Fibroblast of the aortic adventitia (primary cell): ENCODE results near the gene MBD3L4. TPM values are rescaled to one million over a fixed set of nuclear protein-coding genes. Genes with fewer than 3 reads are reported as not detected.
"Not testable (repeated sequence)": the region's sequence is repeated elsewhere in the genome, so short reads cannot be mapped to it uniquely, and the experiment has no call there.

Experiments
- DNase-seq: peaks from one replicate; pipeline ENCODE4 v3.0.0-alpha.2; 2010; ENCODE audit warnings: low read depth
- H3K4me3 ChIP-seq: 2 replicates; pipeline ENCODE4 v1.5.1; 2011; ENCODE audit warnings: low read depth, mild to moderate bottlenecking, control low read depth, low read length, moderate library complexity
- total RNA-seq: library from RNA; depleted of rRNA; stranded (reverse); fragments of >200 nt; gene quantifications from 2 replicates; pipeline ENCODE4 v1.2.3, GENCODE V29; 2012; ENCODE audit warnings: low replicate concordance
- TF ChIP-seq, protein P1 (sequence below): IDR thresholded peaks from 2 replicates; pipeline ENCODE4 v1.5.1; 2011; ENCODE audit warnings: mild to moderate bottlenecking, low read length, control low read depth, inconsistent platforms; ENCODE audit not compliant: insufficient read depth

MBD3L4 gene
- not detected in 2 replicates for total RNA-seq

DNA sequence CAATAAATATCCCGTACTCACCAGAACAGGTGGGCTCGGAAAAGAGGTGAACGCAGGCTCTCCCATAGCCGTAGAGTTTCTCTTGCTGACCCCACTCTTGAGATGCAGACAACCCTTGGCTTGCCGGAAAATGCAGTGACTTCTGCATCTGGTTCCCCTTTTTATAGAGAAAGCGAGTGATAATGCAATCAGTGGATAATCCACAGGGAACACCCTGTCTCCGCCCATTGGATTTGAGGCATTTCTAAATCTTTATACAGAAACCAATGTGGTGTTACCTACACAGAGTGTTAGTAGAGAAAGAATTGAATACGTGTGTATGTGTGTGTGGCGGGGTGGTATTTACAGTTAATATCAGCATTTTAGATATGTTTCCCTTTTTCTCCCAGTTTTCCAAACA, at the start of gene MBD3L4:
Gene MBD3L4 (minus strand): TSS at position 101 of the 400 bp plus-strand sequence. CDS start 35 bp downstream, at position 66.
- not testable (repeated sequence) for H3K4me3 ChIP-seq, DNase-seq

DNA sequence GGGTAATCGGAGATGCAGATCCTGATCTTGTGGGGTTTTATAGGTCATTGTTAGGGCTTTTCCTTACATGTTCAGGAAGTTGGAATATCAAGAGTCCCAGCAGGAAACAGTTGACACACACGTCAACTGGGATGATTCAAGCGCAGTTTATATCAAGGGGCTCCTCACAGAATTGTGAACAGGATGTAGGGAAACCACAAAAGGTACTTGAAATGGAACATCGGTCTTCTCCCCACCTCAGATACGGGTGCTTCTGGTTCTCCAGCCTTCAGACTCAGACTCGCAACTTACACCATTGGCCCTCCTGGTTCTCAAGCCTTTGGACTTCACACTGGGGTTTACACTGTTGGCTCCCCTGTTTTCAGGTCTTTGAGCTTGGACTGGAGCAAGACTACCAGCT, 49.0 kb upstream of the MBD3L4 start:
- H3K4me3 ChIP-seq, result no peak overlapping the region
- TF ChIP-seq, protein P1, sequence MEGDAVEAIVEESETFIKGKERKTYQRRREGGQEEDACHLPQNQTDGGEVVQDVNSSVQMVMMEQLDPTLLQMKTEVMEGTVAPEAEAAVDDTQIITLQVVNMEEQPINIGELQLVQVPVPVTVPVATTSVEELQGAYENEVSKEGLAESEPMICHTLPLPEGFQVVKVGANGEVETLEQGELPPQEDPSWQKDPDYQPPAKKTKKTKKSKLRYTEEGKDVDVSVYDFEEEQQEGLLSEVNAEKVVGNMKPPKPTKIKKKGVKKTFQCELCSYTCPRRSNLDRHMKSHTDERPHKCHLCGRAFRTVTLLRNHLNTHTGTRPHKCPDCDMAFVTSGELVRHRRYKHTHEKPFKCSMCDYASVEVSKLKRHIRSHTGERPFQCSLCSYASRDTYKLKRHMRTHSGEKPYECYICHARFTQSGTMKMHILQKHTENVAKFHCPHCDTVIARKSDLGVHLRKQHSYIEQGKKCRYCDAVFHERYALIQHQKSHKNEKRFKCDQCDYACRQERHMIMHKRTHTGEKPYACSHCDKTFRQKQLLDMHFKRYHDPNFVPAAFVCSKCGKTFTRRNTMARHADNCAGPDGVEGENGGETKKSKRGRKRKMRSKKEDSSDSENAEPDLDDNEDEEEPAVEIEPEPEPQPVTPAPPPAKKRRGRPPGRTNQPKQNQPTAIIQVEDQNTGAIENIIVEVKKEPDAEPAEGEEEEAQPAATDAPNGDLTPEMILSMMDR, result no peak
- no peak for DNase-seq

DNA sequence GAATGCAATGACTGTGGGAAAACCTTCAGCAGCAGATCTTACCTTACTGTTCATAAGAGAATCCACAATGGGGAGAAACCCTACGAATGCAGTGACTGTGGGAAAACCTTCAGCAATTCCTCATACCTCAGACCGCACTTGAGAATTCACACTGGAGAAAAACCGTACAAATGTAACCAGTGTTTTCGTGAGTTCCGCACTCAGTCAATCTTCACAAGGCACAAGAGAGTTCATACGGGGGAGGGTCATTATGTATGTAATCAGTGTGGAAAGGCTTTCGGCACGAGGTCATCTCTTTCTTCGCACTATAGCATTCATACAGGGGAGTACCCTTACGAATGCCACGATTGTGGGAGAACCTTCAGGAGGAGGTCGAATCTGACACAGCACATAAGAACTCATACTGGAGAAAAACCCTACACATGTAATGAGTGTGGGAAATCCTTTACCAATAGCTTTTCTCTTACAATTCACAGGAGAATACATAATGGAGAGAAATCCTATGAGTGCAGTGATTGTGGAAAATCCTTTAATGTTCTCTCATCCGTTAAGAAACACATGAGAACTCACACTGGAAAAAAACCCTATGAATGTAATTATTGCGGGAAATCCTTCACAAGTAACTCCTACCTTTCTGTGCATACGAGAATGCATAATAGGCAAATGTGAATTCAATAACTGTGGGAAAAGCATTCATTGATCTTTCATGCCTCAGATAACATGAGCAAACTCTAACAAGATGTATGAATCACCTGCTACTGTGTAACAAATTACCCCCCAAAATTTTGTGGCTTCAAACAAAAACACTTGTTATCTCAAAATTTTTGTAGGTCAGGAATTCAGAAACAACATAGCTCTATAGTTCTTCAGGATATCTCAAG, 43.3 kb upstream of the MBD3L4 start:
- TF ChIP-seq, protein P1, result no peak
- no peak overlapping the region for H3K4me3 ChIP-seq
- DNase-seq, result peak; percentile 35

DNA sequence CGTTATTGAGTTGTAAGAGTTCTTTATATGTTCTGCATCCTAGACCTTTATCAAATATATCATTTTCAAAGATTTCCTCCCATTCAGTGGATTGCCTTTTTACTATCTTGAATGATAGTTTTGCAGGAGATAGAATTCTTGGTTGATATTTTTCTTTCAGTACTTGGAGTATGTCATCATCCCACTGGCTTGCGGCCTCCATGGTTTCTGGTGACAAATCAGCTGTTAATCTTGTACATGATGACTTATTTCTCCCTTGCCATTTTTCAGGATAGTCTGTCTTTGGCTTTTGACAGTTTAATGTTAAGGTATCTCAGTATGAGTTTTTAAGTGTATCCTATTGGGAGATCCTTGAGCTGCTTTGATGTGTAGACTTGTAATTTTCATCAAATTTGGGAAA, 38.0 kb upstream of the MBD3L4 start:
- no peak for DNase-seq
- no peak overlapping the region for H3K4me3 ChIP-seq
- TF ChIP-seq, protein P1, result no peak

DNA sequence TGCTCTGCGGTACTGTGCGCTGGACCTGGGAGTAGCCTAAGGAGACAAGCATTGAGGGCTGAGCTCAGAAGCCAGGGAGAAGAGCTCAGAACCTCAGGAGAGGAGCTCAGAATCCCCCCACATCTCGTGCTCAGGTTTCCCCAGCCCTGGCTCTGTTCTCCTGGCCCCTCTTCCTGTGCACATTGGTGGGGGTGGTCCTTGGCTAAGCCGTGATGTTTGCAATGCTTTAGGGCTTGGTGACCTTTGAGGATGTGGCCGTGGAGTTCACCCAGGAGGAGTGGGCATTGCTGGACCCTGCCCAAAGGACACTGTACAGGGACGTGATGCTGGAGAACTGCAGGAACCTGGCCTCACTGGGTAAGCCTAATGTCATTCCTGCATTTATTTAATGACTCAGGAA, 36.2 kb upstream of the MBD3L4 start:
- H3K4me3 ChIP-seq, result no peak overlapping the region
- DNase-seq, result no peak
- TF ChIP-seq, protein P1, result no peak

DNA sequence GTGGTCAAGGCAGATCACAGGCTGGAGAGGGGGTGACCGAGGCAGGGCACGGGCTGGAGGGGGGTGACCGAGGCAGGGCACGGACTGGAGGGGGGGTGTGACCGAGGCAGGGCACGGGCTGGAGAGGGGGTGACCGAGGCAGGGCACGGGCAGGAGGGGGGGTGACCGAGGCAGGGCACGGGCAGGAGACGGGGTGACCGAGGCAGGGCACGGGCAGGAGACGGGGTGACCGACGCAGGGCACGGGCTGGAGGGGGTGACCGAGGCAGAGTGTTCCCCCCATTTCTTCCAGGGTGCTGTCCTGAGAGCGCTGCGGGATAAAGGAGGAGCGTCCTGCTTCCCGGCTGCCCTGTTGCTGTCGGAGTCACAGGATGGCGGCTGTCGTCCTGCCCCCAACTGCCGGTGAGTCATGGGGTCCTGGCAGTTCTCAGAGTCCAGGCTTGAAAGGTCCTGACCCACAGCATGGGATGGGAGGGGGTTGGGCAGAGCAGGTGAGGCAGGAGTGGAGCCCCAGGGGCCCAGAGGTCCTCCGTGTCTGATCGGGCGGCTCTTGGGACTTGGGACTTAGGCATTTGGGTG, 34.8 kb upstream of the MBD3L4 start:
- H3K4me3 ChIP-seq, result no peak overlapping the region
- no peak for DNase-seq
- TF ChIP-seq, protein P1, result no peak

DNA sequence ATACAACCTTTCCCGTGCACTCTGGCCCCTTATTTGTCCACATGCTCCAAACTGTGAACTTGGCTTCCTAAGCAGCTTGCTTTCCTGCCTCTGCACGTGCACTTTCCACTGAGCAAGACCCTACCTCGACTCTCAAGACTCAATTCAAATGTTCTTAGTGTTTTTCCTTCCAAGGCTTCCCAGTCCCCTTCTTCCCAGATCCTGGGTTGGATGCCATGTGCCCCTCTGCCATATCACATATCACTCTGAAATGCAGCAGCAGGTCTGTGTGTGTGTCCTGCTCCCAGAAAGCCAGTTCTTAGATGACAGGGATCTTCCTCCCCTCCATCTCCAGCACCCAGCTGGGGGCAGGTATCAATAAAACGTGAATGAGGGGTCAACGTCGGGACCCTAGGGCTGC, 32.6 kb upstream of the MBD3L4 start:
- TF ChIP-seq, protein P1, result no peak
- DNase-seq, result no peak

More for the DNA sequence above, 32.6 kb upstream of the MBD3L4 start:
- no peak overlapping the region for H3K4me3 ChIP-seq
